GM12878 (cell line): ENCODE measurements around the gene DNASE1L1. TPM values are rescaled to one million over a fixed set of nuclear protein-coding genes. Genes with fewer than 3 reads are reported as not detected.
A peak's percentile ranks its signal among the peaks of the same experiment; 100 is the strongest.

Experiments
- ASH2L ChIP-seq: fragments of 300-600, 200-600 bp; sonication (generic); IDR thresholded peaks from 2 replicates; pipeline ENCODE4 v1.6.1; 2017; ENCODE audit warnings: low read depth, mild to moderate bottlenecking, borderline replicate concordance
- CUX1 ChIP-seq: IDR thresholded peaks from 2 replicates; pipeline ENCODE4 v1.6.1; 2012; ENCODE audit warnings: improper control_type of control experiment, low read depth, low read length; ENCODE audit not compliant: insufficient replicate concordance
- HDAC2 ChIP-seq: fragments of 200-600 bp; sonication (generic); IDR thresholded peaks from 2 replicates; pipeline ENCODE4 v1.6.1; 2017
- IKZF2 ChIP-seq, 2 experiments: fragments of 450-650 bp; IDR thresholded peaks; 2 replicates each; pipeline ENCODE4 v1.6.1; 2017; ENCODE audit warnings: mild to moderate bottlenecking in 2 of 2, moderate library complexity in 2 of 2
- IRF4 ChIP-seq: IDR thresholded peaks from 2 replicates; pipeline ENCODE4 v1.6.1; 2011; ENCODE audit warnings: low read depth, low read length
- JUND ChIP-seq: IDR thresholded peaks from 2 replicates; pipeline ENCODE4 v1.6.1; 2012; ENCODE audit warnings: low read depth, mild to moderate bottlenecking, low read length, improper control_type of control experiment, moderate library complexity
- MLLT1 ChIP-seq: fragments of 450-650 bp; IDR thresholded peaks from 2 replicates; pipeline ENCODE4 v1.6.1; 2016; ENCODE audit warnings: mild to moderate bottlenecking
- NFYA ChIP-seq: IDR thresholded peaks from 2 replicates; pipeline ENCODE4 v1.6.1; 2011; ENCODE audit warnings: low read depth, mild to moderate bottlenecking, low read length, improper control_type of control experiment, borderline replicate concordance
- RAD21 ChIP-seq: IDR thresholded peaks from 2 replicates; pipeline ENCODE4 v1.6.1; 2011; ENCODE audit warnings: mild to moderate bottlenecking, low read depth, low read length, moderate library complexity; ENCODE audit not compliant: insufficient read depth
- SKIL ChIP-seq: fragments of 450-650 bp; IDR thresholded peaks from 2 replicates; pipeline ENCODE4 v1.6.1; 2017; ENCODE audit warnings: mild to moderate bottlenecking, low read depth, inconsistent platforms; ENCODE audit not compliant: poor library complexity, severe bottlenecking
- SMAD5 ChIP-seq: IDR thresholded peaks from 2 replicates; pipeline ENCODE4 v1.6.1; 2016; ENCODE audit warnings: antibody characterized with exemption, low read depth
- SP1 ChIP-seq: IDR thresholded peaks from one replicate; pipeline ENCODE4 v1.6.1; 2011; ENCODE audit warnings: low read depth, low read length
- SUPT20H ChIP-seq: IDR thresholded peaks from 2 replicates; pipeline ENCODE4 v1.6.1; 2011; ENCODE audit warnings: low read depth, mild to moderate bottlenecking, low read length, moderate library complexity, borderline replicate concordance; ENCODE audit not compliant: control insufficient read depth
- TARDBP ChIP-seq: IDR thresholded peaks from 2 replicates; pipeline ENCODE4 v1.6.1; 2016; ENCODE audit warnings: borderline replicate concordance
- ZSCAN29 ChIP-seq: fragments of 450-650 bp; IDR thresholded peaks from 2 replicates; pipeline ENCODE4 v1.6.1; 2017; ENCODE audit warnings: mild to moderate bottlenecking, moderate library complexity
- polyA plus RNA-seq, 11 experiments: library from polyadenylated mRNA; depleted of rRNA in 4 of 11; unstranded in 6 of 11; stranded (reverse) in 5 of 11; fragments of >200 nt; fragmentation: Nextera tagmentation in 4 of 11; fragmentation: Illumina TruSeq in 1 of 11; extraction: Ambion mirVana in 4 of 11; extraction: Trizol in 1 of 11; gene quantifications; 1 replicate in 1 of 11; 2 replicates in 10 of 11; pipeline versions ENCODE4 v1.2.1 to v1.2.3, GENCODE V29; 2011 to 2016; ENCODE audit warnings: inconsistent platforms in 2 of 11, missing spikeins in 2 of 11, low read depth in 1 of 11
- total RNA-seq, 4 experiments: library from RNA; depleted of rRNA in 3 of 4; stranded (reverse); fragments of >200 nt in 3 of 4; fragmentation: Illumina TruSeq in 1 of 4; extraction: Trizol in 1 of 4; gene quantifications; 2 replicates each; pipeline versions ENCODE4 v1.2.1 to v1.2.3, GENCODE V29; 2013 to 2021
- TF ChIP-seq, protein P1 (sequence below): fragments of 450-650 bp; conservative IDR thresholded peaks from 2 replicates; pipeline ENCODE4 v1.6.1; 2017; ENCODE audit warnings: mild to moderate bottlenecking, moderate library complexity
- TF ChIP-seq, protein P2 (sequence below): IDR thresholded peaks from 2 replicates; pipeline ENCODE4 v1.6.1; 2012; ENCODE audit warnings: low read length, inconsistent platforms

The DNASE1L1 gene
- total and polyA plus RNA-seq, 10 of the 15 experiments (the other 5 are each of a cell fraction or from before 2014, with no cell fraction given), result 0.60 to 22.7 (median 6.8) TPM

DNA sequence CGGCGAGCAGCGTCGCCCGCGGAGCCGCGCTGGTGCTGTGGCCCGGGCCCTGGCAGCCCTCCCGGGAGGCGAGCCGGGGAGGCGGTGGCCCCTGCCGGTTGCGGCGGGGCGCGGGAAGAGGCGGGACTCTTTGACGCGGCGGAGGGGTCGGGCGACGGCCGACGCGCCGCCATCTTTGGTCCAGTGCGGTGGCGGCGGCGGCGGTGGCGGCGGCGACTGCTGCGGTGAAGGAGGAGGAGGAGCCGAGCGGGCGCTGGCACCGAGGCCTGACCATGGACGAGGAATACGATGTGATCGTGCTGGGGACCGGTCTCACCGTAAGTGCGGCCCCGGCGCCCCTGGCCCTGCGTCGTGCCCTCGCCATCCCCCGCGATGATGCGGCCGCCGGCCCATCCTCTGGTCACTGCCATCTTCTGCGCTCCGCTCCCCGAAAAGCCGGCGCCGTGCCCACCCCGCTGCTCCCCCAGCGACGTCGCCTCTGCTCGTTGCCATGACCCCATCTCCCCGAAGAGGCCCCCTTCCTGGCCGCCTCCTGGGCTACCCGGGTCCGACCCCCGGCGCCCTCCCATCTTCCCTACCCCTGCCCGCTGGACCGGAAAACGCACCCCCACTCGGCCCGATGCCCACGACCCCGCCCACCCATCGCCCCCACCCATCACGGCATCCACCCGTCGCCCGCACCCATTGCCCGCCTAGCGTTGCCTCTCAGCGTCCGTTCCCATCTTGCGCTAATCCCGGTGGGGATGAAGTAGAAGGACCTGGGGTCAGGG lies 28.1 kb upstream of the DNASE1L1 start, which contains the start of gene GDI1 (continued):
- no peak for TF ChIP-seq IKZF2 (IDR thresholded peaks at IDR 0.05)
- no peak for TF ChIP-seq JUND
- TF ChIP-seq NFYA, result no peak
- TF ChIP-seq, protein P1, sequence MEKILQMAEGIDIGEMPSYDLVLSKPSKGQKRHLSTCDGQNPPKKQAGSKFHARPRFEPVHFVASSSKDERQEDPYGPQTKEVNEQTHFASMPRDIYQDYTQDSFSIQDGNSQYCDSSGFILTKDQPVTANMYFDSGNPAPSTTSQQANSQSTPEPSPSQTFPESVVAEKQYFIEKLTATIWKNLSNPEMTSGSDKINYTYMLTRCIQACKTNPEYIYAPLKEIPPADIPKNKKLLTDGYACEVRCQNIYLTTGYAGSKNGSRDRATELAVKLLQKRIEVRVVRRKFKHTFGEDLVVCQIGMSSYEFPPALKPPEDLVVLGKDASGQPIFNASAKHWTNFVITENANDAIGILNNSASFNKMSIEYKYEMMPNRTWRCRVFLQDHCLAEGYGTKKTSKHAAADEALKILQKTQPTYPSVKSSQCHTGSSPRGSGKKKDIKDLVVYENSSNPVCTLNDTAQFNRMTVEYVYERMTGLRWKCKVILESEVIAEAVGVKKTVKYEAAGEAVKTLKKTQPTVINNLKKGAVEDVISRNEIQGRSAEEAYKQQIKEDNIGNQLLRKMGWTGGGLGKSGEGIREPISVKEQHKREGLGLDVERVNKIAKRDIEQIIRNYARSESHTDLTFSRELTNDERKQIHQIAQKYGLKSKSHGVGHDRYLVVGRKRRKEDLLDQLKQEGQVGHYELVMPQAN, result 0 out of 2 replicates have a peak, but pooled peaks have one; percentile 40
- TF ChIP-seq HDAC2, result no peak
- TF ChIP-seq ZSCAN29, result peak; percentile 49; the same call in 1 of the 2 replicates
- no peak for TF ChIP-seq IRF4
- TF ChIP-seq SUPT20H, result no peak
- no peak for TF ChIP-seq RAD21
- TF ChIP-seq ASH2L, result no peak
- TF ChIP-seq CUX1, result no peak
- TF ChIP-seq TARDBP, result 0 out of 2 replicates have a peak, but pooled peaks have one; percentile 29
- TF ChIP-seq MLLT1, result no peak
- TF ChIP-seq, protein P2, sequence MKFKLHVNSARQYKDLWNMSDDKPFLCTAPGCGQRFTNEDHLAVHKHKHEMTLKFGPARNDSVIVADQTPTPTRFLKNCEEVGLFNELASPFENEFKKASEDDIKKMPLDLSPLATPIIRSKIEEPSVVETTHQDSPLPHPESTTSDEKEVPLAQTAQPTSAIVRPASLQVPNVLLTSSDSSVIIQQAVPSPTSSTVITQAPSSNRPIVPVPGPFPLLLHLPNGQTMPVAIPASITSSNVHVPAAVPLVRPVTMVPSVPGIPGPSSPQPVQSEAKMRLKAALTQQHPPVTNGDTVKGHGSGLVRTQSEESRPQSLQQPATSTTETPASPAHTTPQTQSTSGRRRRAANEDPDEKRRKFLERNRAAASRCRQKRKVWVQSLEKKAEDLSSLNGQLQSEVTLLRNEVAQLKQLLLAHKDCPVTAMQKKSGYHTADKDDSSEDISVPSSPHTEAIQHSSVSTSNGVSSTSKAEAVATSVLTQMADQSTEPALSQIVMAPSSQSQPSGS, result no peak
- TF ChIP-seq SMAD5, result no peak
- no peak for TF ChIP-seq SP1
- no peak for TF ChIP-seq SKIL
